Measurements from ENCODE around the gene UVSSA. TPM values are rescaled to one million over a fixed set of nuclear protein-coding genes. Genes with fewer than 3 reads are reported as not detected.

The UVSSA gene
- total and polyA plus RNA-seq, 9 of the 15 experiments (the other 6 are each of a cell fraction or from before 2014, with no cell fraction given) = 0.21 to 14.6 (median 3.3) TPM

- CTCF ChIA-PET (ENCODE audit: low intra/inter-chr PET ratio) = no interaction called here
- POLR2A ChIA-PET = interaction anchor here (1.6 kb wide), 1 partner anchor 8 kb away, joined by 4 read pairs; no protein-coding TSS in a partner anchor
- intact Hi-C loops (cut with micrococcal nuclease) = no loop called here
- Histone ChIP-seq H3K27me3 (ENCODE audit: control insufficient read depth in 2 of 2, insufficient read depth in 2 of 2, low read length in 2 of 2) (peaks cover 5 to 41% of the 10 kb centered on the region in 2 experiments; a peak in 4 of 5 replicates), H3K9me1 (ENCODE audit: control insufficient read depth, insufficient read depth, low read length) (peaks cover under 1% of the 10 kb centered on the region), H3K4me2 (ENCODE audit: insufficient read depth, low read length) (no peak overlapping the region), H3K9me3 (replicated peaks; ENCODE audit: control insufficient read depth, insufficient read depth, low read depth, low read length) (no peaks in the 10 kb centered on the region), H3K79me2 (ENCODE audit: control insufficient read depth, insufficient read depth, low read length) (no peaks in the 10 kb centered on the region), H3K4me1 (replicated peaks in 1 of 2; ENCODE audit: control insufficient read depth in 2 of 2, insufficient read depth in 2 of 2, low read length in 2 of 2) (peaks cover 6 to 35% of the 10 kb centered on the region in 2 experiments; a peak in 4 of 5 replicates), H3K27ac (ENCODE audit: extremely low read depth, low read depth, low read length) (no peak overlapping the region), H3K4me3 (no peak overlapping the region), H3K9ac (ENCODE audit: insufficient read depth in 1 of 2, low read depth in 2 of 2, low read length in 2 of 2) (no peak overlapping the region), H4K20me1 (replicated peaks; ENCODE audit: control insufficient read depth, insufficient read depth, low read length) (no peaks in the 10 kb centered on the region; the same call in 1 of the 2 replicates), H3K36me3 (ENCODE audit: control insufficient read depth, insufficient read depth, low read length) (no peaks in the 10 kb centered on the region), H2AFZ (ENCODE audit: low read depth, low read length) (no peak overlapping the region)
- DNase-seq (ENCODE audit: extremely low read depth in 1 of 4, low spot score in 3 of 4) (no peak), FAIRE-seq (no peak), ATAC-seq (peak; percentile 45)
- no TSS peak for BruUV-seq (replicated peaks)
- TF ChIP-seq ZBTB33 (CRISPR knock-in tag; IDR thresholded peaks at IDR 0.05) (0 out of 2 replicates have a peak, but pooled peaks have one; percentile 9), CTCF (IDR thresholded peaks at IDR 0.05 in 2 of 3, conservative IDR thresholded peaks at IDR 0.05 in 1 of 3; ENCODE audit: insufficient read depth in 2 of 3, low read depth in 1 of 3, low read length in 3 of 3) (peak in 1 of 3 experiments; percentile 35; a peak in 2 of 6 replicates), MAFF (IDR thresholded peaks at IDR 0.05; ENCODE audit: low read length) (no peak), TEAD1 (CRISPR knock-in tag; IDR thresholded peaks at IDR 0.05) (peak in 1 of 2 experiments; percentile 53; a peak in 1 of 4 replicates)
- in situ Hi-C loops (cut with MboI) = no loop called here
- 40% methylated on average over 29 of the region's 33 CpGs for WGBS (ENCODE audit: insufficient coverage, low coverage, missing lambda C conversion rate)
Observed at GRCh38 chr4:1417522-1418390, 70.7 kb downstream of the UVSSA start.

All from K562 (cell line).